Measurements from ENCODE around the gene RNF141.

GRCh38 chr11:10564030-10564429 is 23.0 kb upstream of the RNF141 start:
- no peak for TF ChIP-seq POLR2AphosphoS5 (IDR thresholded peaks at IDR 0.05; ENCODE audit: insufficient read depth, low read depth, low read length)
- TF ChIP-seq GATA2 (IDR thresholded peaks at IDR 0.05; ENCODE audit: insufficient read depth, insufficient read length, low read depth, low read length): no peak
- no peak for TF ChIP-seq POLR2A (IDR thresholded peaks at IDR 0.05; ENCODE audit: low read depth, low read length)
- TF ChIP-seq, protein P1, sequence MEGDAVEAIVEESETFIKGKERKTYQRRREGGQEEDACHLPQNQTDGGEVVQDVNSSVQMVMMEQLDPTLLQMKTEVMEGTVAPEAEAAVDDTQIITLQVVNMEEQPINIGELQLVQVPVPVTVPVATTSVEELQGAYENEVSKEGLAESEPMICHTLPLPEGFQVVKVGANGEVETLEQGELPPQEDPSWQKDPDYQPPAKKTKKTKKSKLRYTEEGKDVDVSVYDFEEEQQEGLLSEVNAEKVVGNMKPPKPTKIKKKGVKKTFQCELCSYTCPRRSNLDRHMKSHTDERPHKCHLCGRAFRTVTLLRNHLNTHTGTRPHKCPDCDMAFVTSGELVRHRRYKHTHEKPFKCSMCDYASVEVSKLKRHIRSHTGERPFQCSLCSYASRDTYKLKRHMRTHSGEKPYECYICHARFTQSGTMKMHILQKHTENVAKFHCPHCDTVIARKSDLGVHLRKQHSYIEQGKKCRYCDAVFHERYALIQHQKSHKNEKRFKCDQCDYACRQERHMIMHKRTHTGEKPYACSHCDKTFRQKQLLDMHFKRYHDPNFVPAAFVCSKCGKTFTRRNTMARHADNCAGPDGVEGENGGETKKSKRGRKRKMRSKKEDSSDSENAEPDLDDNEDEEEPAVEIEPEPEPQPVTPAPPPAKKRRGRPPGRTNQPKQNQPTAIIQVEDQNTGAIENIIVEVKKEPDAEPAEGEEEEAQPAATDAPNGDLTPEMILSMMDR (IDR thresholded peaks at IDR 0.05; ENCODE audit: extremely low read depth in 1 of 2, insufficient read depth in 1 of 2, low read depth in 1 of 2, low read length in 2 of 2): no peak
